Endothelial cell of umbilical vein (primary cell): Measurements from ENCODE around the gene SIGLEC8. TPM values are rescaled to one million over a fixed set of nuclear protein-coding genes. Genes with fewer than 3 reads are reported as not detected.
A peak's percentile ranks its signal among the peaks of the same experiment; 100 is the strongest.

Source experiments
- BruUV-seq: library from RNA; stranded (reverse); fragments of 400-500 nt; replicated peaks from 2 replicates; lab custom pipeline; 2021; lab: Mats Ljungman, UMichigan
- CTCF ChIA-PET: fragments of 300-600, 350-600 bp; sonication (Branson Sonifier 250); formaldehyde crosslinking; loops from one replicate; lab custom pipeline; 2021; ENCODE audit warnings: antibody characterized with exemption, inconsistent platforms; lab: Charles Lee
- POLR2A ChIA-PET: fragments of 300-600, 350-600 bp; sonication (Branson Sonifier 250); formaldehyde crosslinking; loops from one replicate; lab custom pipeline; 2021; ENCODE audit warnings: antibody characterized with exemption, inconsistent platforms; lab: Charles Lee
- DNase-seq: peaks from one replicate; pipeline ENCODE4 v3.0.0-alpha.2; 2011; ENCODE audit warnings: low read depth, low spot score
- FAIRE-seq: peaks from 2 replicates; lab custom pipeline; 2011; peaks lifted over from hg19 to GRCh38; lab: Jason Lieb, UNC
- H2AFZ ChIP-seq: 2 replicates; pipeline ENCODE4 v1.6.0; 2012; ENCODE audit warnings: low read depth, low read length, control low read depth, inconsistent platforms
- H3K27ac ChIP-seq: 2 replicates; pipeline ENCODE4 v1.5.1; 2011; ENCODE audit warnings: low read depth, mild to moderate bottlenecking, control low read depth, low read length, moderate library complexity; ENCODE audit not compliant: insufficient read depth
- H3K27me3 ChIP-seq, 2 experiments: 2 replicates each; pipeline versions ENCODE4 v1.6.0 to v1.6.1; 2011; ENCODE audit warnings: low read length in 2 of 2, mixed read lengths in 1 of 2; ENCODE audit not compliant: control insufficient read depth in 2 of 2, insufficient read depth in 2 of 2
- H3K36me3 ChIP-seq, 2 experiments: 2 replicates in 1 of 2; 3 replicates in 1 of 2; pipeline ENCODE4 v1.5.1; 2011; ENCODE audit warnings: low read length in 2 of 2, mild to moderate bottlenecking in 1 of 2, moderate library complexity in 1 of 2; ENCODE audit not compliant: control insufficient read depth in 2 of 2, insufficient read depth in 2 of 2; ENCODE audit errors: extremely low read depth in 1 of 2
- H3K4me1 ChIP-seq: 3 replicates; pipeline ENCODE4 v1.5.1; 2011; ENCODE audit warnings: mild to moderate bottlenecking, low read length; ENCODE audit not compliant: control insufficient read depth, insufficient read depth; ENCODE audit errors: extremely low read depth
- H3K4me2 ChIP-seq: 2 replicates; pipeline ENCODE4 v1.6.1; 2011; ENCODE audit warnings: low read length, control low read depth, mixed read lengths; ENCODE audit not compliant: insufficient read depth
- H3K4me3 ChIP-seq, 3 experiments: fragments of 200-600 bp in 1 of 3; sonication (generic), shearing (Covaris generic) in 1 of 3; replicated peaks in 1 of 3; 2 replicates each; pipeline ENCODE4 v1.5.1; 2011 to 2016; ENCODE audit warnings: control low read depth in 3 of 3, low read length in 3 of 3, mild to moderate bottlenecking in 2 of 3, inconsistent platforms in 1 of 3, low read depth in 1 of 3, moderate library complexity in 1 of 3; ENCODE audit not compliant: insufficient read depth in 1 of 3
- H3K79me2 ChIP-seq: 2 replicates; pipeline ENCODE4 v1.6.0; 2012; ENCODE audit warnings: low read length, inconsistent platforms; ENCODE audit not compliant: control insufficient read depth, insufficient read depth
- H3K9ac ChIP-seq: replicated peaks from 2 replicates; pipeline ENCODE3; 2011; ENCODE audit warnings: low read length, control low read depth; ENCODE audit not compliant: insufficient read depth; ENCODE audit errors: extremely low read depth
- H3K9me1 ChIP-seq: replicated peaks from 3 replicates; pipeline ENCODE4 v1.6.0; 2011; ENCODE audit warnings: mild to moderate bottlenecking, low read length; ENCODE audit not compliant: control insufficient read depth, insufficient read depth; ENCODE audit errors: extremely low read depth
- H3K9me3 ChIP-seq: replicated peaks from 2 replicates; pipeline ENCODE4 v1.5.1; 2012; ENCODE audit warnings: low read length, inconsistent platforms; ENCODE audit not compliant: control insufficient read depth, insufficient read depth
- H4K20me1 ChIP-seq: replicated peaks from 2 replicates; pipeline ENCODE3; 2011; ENCODE audit warnings: mild to moderate bottlenecking, low read length; ENCODE audit not compliant: control insufficient read depth, insufficient read depth; ENCODE audit errors: extremely low read depth
- CTCF ChIP-seq, 2 donors: IDR thresholded peaks; 1 replicate in 1 of 2; 2 replicates in 1 of 2; pipeline ENCODE4 v1.5.1; 2011; ENCODE audit warnings: low read length in 2 of 2, mild to moderate bottlenecking in 2 of 2, moderate library complexity in 2 of 2, control low read depth in 1 of 2, inconsistent platforms in 1 of 2, low read depth in 1 of 2; ENCODE audit not compliant: insufficient read depth in 1 of 2; ENCODE audit errors: extremely low read depth in 1 of 2
- FOS ChIP-seq: IDR thresholded peaks from 2 replicates; pipeline ENCODE4 v1.6.1; 2011; ENCODE audit warnings: mild to moderate bottlenecking, low read length, moderate library complexity, borderline replicate concordance; ENCODE audit not compliant: insufficient read depth
- GATA2 ChIP-seq: IDR thresholded peaks from 2 replicates; pipeline ENCODE4 v1.7.0; 2011; ENCODE audit warnings: low read depth, mild to moderate bottlenecking, moderate library complexity, mixed read lengths, low read length; ENCODE audit not compliant: insufficient read length, insufficient read depth
- MAX ChIP-seq: IDR thresholded peaks from 2 replicates; pipeline ENCODE4 v1.6.1; 2011; ENCODE audit not compliant: insufficient read depth, insufficient read length
- MYC ChIP-seq: IDR thresholded peaks from one replicate; pipeline ENCODE4 v1.6.1; 2011; ENCODE audit warnings: mild to moderate bottlenecking, low read depth, low read length
- POLR2A ChIP-seq: IDR thresholded peaks from 2 replicates; pipeline ENCODE4 v1.6.1; 2012; ENCODE audit warnings: low read depth, mild to moderate bottlenecking, control low read depth, low read length
- dilution Hi-C: fragments of 300-500 bp; cut with MboI; formaldehyde crosslinking; loops from one replicate; pipeline ENCODE4 v1.15.0; 2019; ENCODE audit warnings: low sequenced_read_pairs; ENCODE audit not compliant: extremely low pct_ligation_motif_present
- intact Hi-C: fragments of 100-400 bp; cut with micrococcal nuclease; formaldehyde crosslinking; loops from one replicate; pipeline ENCODE4 v1.10.0; 2022
- polyA plus RNA-seq, 4 experiments: library from polyadenylated mRNA; depleted of rRNA in 3 of 4; stranded (reverse) in 3 of 4; unstranded in 1 of 4; fragments of >200 nt; gene quantifications; 2 replicates each; pipeline versions ENCODE4 v1.2.1 to v1.2.3, GENCODE V29; 2011 to 2012; ENCODE audit warnings: missing spikeins in 1 of 4
- total RNA-seq: library from RNA; stranded (reverse); gene quantifications from 2 replicates; pipeline ENCODE4 v1.2.3, GENCODE V29; 2021

The SIGLEC8 gene
- total and polyA plus RNA-seq, 2 donors (not counting 3 experiments of a cell fraction or from before 2014, with no cell fraction given) = not detected

- H4K20me1 ChIP-seq = no peaks in the 10 kb centered on the region
- intact Hi-C loops = no loop called here
- ChIA-PET CTCF (interaction anchor here (1.6 kb wide), 1 partner anchor 218 kb away, joined by 6 read pairs; no protein-coding TSS in a partner anchor), POLR2A (no interaction called here)
- DNase-seq (no peak), FAIRE-seq (no peak)
- no TSS peak for BruUV-seq
- H3K27ac ChIP-seq = no peak overlapping the region
- dilution Hi-C loops = no loop called here
- no peak overlapping the region for H2AFZ ChIP-seq
- H3K9me1 ChIP-seq = no peaks in the 10 kb centered on the region
- no peak for TF ChIP-seq MYC
- peak in 1 of 2 donors; percentile 19 for TF ChIP-seq CTCF (IDR thresholded peaks at IDR 0.05; ENCODE audit: extremely low read depth in 1 of 2, insufficient read depth in 1 of 2, low read depth in 1 of 2, low read length in 2 of 2)
- no peak overlapping the region for H3K9ac ChIP-seq
- H3K36me3 ChIP-seq = no peaks in the 10 kb centered on the region
- no peaks in the 10 kb centered on the region for H3K9me3 ChIP-seq
- no peak overlapping the region for H3K4me2 ChIP-seq
- H3K4me1 ChIP-seq = no peaks in the 10 kb centered on the region
- no peaks in the 10 kb centered on the region for H3K79me2 ChIP-seq
- no peak overlapping the region for H3K4me3 ChIP-seq
- H3K27me3 ChIP-seq = no peaks in the 10 kb centered on the region
Measured at GRCh38 chr19:51439021-51439465, 19.2 kb downstream of the SIGLEC8 start.

- dilution Hi-C loops (no loop called here), intact Hi-C loops (no loop called here)
- ChIA-PET CTCF (interaction anchor here (1.0 kb wide), 1 partner anchor 13 kb away, joined by 8 read pairs; no protein-coding TSS in a partner anchor), POLR2A (no interaction called here)
- Histone ChIP-seq H3K4me1 (no peaks in the 10 kb centered on the region), H3K9me1 (no peaks in the 10 kb centered on the region), H3K9me3 (no peaks in the 10 kb centered on the region), H3K27ac (no peak overlapping the region), H4K20me1 (no peaks in the 10 kb centered on the region), H3K27me3 (no peaks in the 10 kb centered on the region), H2AFZ (no peak overlapping the region), H3K79me2 (no peaks in the 10 kb centered on the region), H3K36me3 (no peaks in the 10 kb centered on the region), H3K4me2 (no peak overlapping the region), H3K9ac (no peak overlapping the region), H3K4me3 (no peak overlapping the region)
- DNase-seq = no peak
- no peak for FAIRE-seq
- TF ChIP-seq GATA2 = no peak
- TF ChIP-seq MAX = no peak
- TF ChIP-seq FOS = no peak
- TF ChIP-seq POLR2A = no peak
- BruUV-seq = no TSS peak
Measured at GRCh38 chr19:51434456-51434855, 23.8 kb downstream of the SIGLEC8 start.
